DMS79 (cell line): ENCODE measurements around the gene EP400.

Experiments
- DNase-seq: peaks from one replicate; lab custom pipeline; 2025; lab: John Stamatoyannopoulos, UW

Gene EP400

GRCh38 chr12:132123970-132124765 lies 174.4 kb downstream of the EP400 start:
- DNase-seq = no peak

GRCh38 chr12:132124766-132125425 lies 175.2 kb downstream of the EP400 start:
- no peak for DNase-seq

- DNase-seq = no peak
Measured at GRCh38 chr12:132125736-132126135, 176.0 kb downstream of the EP400 start.

DNA sequence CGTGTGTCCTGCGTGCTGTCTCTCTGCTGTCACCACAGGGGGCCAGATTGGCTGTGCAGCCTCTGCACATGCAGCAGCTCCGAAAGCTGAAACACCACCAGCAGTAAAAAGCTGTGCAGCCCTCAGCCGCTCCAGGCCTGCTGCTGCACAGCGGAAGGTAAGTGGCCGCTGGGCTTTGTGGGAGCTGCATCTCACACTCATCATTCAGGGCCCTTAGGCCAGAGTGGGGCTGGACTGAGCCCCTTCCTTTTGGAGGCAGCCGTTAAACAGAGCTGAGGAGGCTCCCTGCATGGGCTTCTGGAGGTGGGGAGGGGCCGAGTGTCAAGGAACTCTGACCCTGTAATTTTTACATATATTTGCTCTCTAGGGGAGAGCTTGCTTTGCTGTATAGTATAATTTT lies 177.3 kb downstream of the EP400 start:
- DNase-seq = no peak

DNA sequence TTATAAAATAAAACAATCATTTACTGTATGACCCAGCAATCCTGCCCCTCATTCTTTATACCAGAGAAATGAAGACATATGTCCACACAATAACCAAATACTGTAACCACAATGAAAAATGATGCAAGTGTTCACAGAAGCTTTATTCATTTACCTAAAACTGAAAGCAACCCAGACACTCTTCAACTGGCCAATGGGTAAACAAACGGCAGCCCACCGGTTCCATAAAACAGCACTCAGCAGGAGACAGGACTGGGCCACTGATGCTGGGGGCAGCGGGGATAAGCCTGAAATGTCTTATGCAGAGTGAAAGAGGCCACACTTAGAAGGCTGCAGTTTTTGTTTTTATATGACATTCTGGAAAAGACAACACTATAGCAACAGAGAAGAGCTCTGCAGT lies 179.3 kb downstream of the EP400 start:
- no peak for DNase-seq

DNA sequence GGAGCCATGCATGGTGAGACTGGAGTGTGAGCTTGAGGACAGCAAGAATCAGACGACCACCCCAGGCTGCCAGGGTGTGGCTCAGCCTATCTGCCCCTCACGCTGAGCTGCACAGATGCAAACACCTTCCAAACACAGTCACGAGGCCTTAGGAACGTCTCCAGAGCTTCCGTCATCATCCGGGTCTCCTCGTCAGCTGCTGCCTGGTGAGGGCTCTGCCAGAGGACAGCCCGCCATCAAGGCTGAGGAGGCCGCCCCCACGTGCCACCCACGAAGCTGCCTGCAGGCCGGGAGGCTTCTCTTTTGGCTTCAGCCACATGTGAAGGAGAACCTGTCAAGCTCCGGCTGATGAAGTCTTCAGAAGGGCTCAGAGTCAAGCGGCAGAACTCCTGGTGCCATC lies 180.9 kb downstream of the EP400 start:
- no peak for DNase-seq
